HL-60 (cell line): Measurements from ENCODE around the gene TTLL1.

Experiments used
- CTCF ChIP-seq: IDR thresholded peaks from one replicate; pipeline ENCODE4 v1.5.1; 2011; ENCODE audit warnings: low read length, control low read depth, inconsistent platforms; ENCODE audit not compliant: insufficient read depth
- GABPA ChIP-seq: IDR thresholded peaks from 2 replicates; pipeline ENCODE4 v1.6.1; 2012; ENCODE audit warnings: low read depth
- POLR2AphosphoS5 ChIP-seq: IDR thresholded peaks from 2 replicates; pipeline ENCODE4 v1.6.1; 2012; ENCODE audit warnings: low read depth
- REST ChIP-seq: IDR thresholded peaks from 2 replicates; pipeline ENCODE4 v1.6.1; 2012; ENCODE audit warnings: low read depth; ENCODE audit not compliant: insufficient replicate concordance

- TF ChIP-seq POLR2AphosphoS5 (no peak), CTCF (no peak), GABPA (no peak), REST (no peak)
Measured at GRCh38 chr22:43114958-43115357, 25.8 kb upstream of the TTLL1 start.
